GM18505 (cell line): ENCODE results near the gene CCDC60.
"Not testable (repeated sequence)": the region's sequence is repeated elsewhere in the genome, so short reads cannot be mapped to it uniquely, and the experiment has no call there.

Source experiments
- ATAC-seq: cut with Tn5 transposase; IDR thresholded peaks from one replicate; pipeline ENCODE4 v1.9.1; 2021; ENCODE audit not compliant: unreplicated experiment
- POLR2A ChIP-seq: IDR thresholded peaks from 4 replicates; pipeline ENCODE4 v1.6.1; 2011; ENCODE audit warnings: borderline replicate concordance; ENCODE audit not compliant: insufficient read depth, insufficient read length; ENCODE audit errors: extremely low read depth

CCDC60 gene

DNA sequence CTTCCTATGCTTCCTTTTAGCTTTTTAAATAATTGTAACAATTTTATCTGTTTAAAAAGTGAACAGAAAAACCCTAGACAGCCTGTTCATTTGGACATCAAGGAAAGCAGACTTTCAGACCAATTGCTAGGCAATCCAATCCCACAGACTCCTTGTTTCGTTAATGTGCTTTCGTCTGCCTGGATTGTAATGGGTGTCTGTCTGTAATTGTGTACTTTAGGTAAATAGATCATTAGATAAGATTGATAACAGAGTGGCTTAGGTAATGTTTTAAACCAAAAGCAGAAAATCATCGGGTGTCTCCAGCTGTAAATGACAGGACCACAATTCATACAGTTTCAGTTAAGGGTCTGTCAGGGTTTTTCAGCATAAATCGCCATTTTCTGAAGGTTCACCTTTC, 19.6 kb downstream of the CCDC60 start:
- TF ChIP-seq POLR2A: no peak
- no peak for ATAC-seq

DNA sequence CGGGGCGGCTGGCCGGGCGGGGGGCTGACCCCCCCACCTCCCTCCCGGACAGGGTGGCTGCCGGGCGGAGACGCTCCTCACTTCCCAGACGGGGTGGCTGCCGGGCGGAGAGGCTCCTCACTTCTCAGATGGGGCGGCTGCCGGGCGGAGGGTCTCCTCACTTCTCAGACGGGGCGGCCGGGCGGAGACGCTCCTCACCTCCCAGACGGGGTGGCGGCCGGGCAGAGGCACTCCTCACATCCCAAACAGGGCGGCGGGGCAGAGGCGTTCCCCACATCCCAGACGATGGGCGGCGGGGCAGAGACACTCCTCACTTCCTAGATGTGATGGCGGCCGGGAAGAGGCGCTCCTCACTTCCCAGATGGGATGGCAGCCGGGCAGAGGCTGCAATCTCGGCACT, 25.8 kb downstream of the CCDC60 start:
- ATAC-seq: not testable (repeated sequence)

DNA sequence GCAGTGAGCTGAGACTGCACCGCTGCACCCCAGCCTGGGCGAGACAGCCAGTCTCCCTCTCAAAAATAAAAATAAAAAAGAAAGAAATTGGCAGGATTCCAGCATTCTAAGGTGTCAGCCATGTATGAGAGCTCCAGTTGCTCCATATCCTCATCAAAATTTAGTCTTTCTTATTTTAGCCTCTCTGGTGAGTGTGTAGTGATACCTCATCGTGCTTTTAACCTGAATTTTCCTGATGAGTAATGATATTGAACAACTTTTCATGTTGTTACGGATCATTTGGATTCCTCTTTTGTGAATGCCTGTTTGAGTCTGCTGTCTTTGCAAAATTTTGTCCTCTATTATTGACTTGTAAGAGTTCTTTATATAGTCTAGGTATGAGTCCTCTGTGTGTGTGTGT, 28.5 kb downstream of the CCDC60 start:
- no peak for TF ChIP-seq POLR2A
- no peak for ATAC-seq

DNA sequence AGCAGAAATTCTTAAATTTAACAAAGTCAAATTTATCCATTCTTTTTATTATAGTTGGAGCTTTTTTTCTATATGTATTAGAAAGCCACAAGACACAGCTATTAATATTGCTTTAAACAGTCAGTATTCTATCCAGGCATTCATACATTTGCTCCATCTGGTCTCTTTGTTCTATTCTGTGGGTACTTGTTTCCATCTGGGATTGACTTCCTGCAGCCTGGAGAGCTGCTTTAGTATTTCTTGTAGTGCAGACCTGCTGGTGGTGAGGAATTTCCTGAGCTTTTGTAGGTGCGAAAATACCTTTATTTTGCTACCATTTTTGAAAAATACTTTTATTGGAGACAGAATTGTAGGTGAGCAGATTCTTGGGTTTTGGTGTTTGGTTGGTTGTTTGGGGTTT, 29.0 kb downstream of the CCDC60 start:
- ATAC-seq: no peak

DNA sequence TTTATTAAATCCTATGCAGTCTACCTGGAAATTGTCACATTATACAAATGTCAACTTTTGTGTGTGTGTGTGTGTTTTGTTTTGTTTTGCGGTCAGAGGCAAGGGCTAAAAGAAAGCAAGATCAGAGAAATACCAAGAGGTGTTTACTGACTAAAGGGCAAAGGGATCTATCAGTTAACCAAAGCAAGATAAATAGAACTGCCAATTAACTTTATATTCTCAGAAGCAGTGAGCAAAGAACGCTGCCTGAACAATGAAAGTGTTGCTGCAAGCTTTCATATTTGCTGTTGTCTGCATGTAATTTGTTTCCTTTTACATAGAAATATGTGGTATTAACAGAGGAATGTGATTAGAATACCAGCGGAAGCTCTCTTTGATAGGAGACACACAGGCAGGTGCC, 30.9 kb downstream of the CCDC60 start:
- TF ChIP-seq POLR2A: no peak
- no peak for ATAC-seq

More for the DNA sequence above, 29.0 kb downstream of the CCDC60 start:
- no peak for TF ChIP-seq POLR2A

DNA sequence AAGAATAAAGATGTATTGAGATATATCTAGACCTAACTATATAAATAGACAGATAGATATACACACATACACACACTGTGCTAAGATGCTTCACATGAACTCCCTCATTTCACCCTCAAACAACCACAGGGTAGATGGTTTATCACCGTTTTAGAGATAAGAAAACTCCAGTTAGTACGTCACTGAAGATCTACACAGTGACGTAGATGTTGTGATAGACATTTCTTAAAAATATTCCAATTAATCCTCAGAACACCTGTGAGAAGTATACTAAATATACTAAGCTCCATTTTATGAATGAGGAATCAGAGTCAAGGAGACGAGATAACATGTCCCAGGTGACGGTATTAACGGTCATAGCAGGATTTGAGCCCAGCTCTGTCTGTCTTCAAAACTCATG, 31.5 kb downstream of the CCDC60 start:
- no peak for ATAC-seq
- TF ChIP-seq POLR2A: no peak

DNA sequence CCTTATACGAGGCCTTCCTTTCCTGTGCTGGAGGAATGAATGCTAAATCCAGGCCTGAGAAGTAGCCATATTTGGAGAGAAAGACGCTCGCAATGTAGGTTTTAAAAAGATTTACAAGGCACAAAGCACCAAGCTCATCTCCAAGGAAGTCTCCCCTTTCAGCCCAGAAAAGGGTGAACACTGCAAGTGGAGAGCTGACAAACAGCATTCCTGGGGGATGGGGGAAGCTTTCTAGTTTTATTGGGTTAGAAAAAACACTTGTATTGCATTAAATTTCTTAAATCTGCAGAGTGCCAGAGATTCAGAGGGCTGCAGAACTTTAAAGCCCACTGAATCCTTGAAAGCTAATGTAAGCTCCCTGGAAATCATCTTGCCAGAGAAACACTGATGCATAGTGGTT, 34.6 kb downstream of the CCDC60 start:
- no peak for ATAC-seq
- TF ChIP-seq POLR2A: no peak

DNA sequence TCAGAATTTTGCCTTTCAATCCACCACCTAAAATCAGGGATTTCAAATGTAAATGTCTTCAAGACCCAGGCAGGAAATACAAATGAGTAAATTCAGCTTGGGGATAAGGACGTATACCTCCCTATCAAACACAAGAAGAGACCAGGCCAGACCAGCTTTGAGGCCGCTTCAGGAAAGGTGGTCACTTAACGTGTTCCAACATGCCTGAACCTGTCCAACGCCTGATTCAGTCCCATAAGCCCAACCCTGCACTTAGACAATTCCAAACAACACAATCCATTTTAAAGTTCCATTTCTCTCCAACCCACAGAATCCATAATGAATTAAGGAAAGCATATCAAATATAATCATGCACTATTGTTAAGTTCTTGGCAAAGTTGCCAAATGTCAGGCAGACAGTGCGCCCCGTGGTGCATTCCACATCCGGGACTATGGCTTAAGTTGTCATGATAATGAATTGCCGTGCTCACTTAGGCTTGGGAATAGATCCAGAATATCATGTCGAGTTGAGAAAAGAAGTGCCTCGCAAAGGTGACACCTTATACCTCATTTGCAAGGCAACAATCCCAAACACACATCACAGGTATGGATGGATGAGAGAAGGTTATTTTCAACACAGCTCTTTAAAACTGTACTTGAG, 35.5 kb downstream of the CCDC60 start:
- no peak for TF ChIP-seq POLR2A
- no peak for ATAC-seq

DNA sequence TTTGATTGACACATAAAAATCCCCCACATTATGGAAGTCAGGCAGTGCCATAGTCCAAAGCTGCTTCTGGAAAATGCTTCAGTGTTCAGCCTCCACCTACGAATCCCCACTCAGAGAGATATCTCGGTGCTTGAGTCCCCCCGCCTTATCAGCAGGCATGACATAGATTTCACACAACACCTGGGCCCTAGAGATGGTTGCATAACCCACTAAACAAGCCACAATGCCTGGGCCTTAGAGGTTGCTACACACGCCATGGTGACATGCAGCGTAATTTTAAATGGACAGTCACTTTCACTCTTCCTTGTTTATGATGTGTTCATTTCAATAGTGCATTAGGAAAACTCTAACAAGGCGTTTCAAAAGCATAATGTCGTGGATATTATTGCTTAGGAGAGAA, 38.0 kb downstream of the CCDC60 start:
- no peak for TF ChIP-seq POLR2A
- ATAC-seq: no peak

DNA sequence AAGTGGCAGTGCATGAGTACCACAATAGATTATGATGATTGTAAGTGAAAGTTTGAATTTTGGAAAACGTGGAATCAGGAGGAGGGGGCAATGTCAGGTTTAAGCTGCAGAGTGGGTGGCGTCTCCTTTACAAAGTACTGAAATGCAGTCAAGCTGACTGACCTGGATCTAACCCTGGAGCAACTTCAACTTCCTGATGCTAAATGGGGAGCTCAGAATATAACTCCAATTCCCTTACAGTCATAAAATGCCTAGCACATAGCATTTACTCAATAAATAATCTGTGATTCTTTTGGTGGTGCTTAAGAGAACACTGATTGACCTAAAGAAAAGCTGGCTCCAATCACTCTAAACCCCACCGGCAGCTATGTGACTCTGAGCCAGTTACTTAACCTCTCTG, 38.5 kb downstream of the CCDC60 start:
- no peak for TF ChIP-seq POLR2A
- no peak for ATAC-seq

DNA sequence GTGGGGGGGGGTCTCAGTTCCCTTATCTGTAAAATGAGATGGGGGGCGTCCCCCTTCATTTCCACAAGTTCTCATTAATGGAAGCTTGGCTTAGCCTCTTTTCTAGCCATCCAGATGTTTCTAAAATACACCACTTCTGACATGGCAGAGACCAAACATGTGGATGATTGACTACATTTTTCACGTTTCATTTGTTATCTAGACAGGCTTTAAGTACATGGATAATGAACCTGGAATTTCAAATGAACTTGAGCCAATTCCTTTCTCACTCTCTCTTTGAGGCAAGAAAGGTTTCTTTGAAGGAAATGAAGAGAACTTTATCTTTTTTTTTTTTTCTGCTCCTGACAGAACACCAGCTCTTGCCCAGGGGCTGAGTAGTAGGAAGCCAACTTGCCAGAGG, 39.1 kb downstream of the CCDC60 start:
- ATAC-seq: no peak
- TF ChIP-seq POLR2A: no peak

DNA sequence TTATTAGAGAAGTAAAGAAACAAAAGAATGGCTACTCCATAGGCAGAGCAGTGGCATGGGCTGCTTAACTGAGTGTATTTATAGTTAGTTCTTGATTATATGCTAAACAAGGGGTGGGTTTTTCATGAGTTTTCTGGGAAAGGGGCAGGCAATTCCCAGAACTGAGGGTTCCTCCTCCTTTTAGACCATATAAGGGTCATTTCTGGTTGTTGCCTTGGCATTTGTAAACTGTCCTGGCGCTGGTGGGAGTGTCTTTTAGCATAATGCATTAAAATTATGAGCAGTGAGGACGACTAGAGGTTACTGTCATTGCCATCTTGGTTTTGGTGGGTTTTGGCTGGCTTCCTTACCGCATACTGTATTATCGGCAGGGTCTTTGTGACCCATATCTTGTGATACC, 40.1 kb downstream of the CCDC60 start:
- no peak for TF ChIP-seq POLR2A
- no peak for ATAC-seq

DNA sequence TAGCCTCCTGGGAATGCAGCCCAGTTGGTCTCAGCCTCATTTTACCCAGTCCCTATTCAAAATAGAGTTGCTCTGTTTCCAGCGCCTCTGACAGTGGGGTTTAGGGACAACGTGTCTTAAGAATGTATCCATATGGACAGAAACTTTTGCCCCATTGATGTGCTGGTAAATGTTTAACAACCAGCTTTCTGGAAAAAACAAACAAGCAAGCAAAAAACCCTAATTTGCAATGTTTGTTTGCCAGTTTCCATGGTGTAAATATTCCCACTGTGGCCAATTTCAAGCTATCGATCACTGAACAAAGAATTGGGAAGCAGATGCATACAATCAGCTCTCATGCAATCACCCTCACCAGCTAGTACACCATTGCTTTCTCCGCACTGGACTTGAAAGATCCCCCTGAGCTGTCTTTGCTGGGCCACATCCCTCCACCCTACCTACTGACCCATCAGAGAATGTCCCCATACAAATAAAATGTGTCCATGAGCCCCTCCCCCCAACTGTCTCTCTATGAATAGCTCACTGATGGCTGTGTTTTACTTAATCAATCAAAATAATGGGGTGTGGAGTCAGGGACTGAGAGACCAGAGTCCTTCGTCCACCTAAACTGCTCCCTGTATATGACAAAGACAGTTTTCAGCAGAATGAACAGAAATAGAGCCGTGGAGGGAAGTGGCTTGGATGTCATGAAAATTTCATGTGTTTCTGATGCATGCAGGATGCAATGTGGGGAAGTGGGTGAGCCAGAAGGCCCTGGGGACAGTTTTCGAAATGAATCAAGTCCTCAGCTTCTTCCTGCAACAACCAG, 40.8 kb downstream of the CCDC60 start:
- ATAC-seq: no peak
- no peak for TF ChIP-seq POLR2A

DNA sequence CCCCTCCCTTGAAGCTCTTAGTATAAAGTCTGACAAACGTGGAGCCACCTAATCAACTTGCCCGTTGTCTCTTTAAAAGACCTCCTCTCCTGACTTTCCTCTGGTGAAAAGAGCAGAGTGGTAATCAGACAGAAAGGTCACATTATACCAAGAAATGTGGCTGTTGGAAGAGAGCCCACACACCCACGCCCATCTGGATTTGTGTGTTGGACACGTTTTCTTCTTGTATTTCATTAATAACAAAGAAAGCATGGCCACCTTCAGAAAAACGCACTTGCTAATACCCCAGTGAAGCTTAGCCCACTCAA, 41.3 kb downstream of the CCDC60 start:
- TF ChIP-seq POLR2A: no peak
- no peak for ATAC-seq
